Measurements from ENCODE around the gene SGTA. TPM values are rescaled to one million over a fixed set of nuclear protein-coding genes. Genes with fewer than 3 reads are reported as not detected.

Gene SGTA
- total and polyA plus RNA-seq, 2 of the 13 experiments (the other 11 are each of a cell fraction or from before 2014, with no cell fraction given) = 43.9 to 47.4 TPM

DNA sequence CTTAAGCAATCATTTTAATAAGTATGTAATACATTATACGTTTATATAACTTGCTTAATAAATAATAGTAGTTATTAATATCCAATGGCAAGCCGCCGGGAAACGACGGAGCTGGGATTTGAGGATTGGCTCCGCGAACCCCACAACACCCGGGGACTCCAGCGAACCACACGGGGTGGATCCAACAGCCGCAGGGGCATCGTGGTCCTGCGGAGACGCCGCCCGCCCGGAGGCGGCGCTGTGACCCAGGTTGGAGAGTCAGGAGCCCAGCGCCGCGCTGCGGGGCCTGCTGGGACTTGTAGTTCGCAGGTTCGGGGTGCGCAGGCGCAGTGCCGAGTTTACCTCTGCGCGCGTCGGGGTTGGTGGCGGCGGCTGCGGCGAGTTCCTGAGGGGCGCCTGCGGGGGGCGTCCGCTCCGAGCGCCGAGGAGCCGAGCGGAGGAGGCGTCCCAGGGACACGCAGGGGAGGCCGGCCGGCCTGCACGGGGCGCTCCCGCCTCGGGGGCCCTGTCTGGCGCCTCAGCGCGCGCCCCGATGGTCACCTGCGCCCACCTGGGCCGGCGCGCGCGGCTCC lies 36.6 kb upstream of the SGTA start, which contains the start of gene ZNF554 (continued):
- TF ChIP-seq, protein P1, sequence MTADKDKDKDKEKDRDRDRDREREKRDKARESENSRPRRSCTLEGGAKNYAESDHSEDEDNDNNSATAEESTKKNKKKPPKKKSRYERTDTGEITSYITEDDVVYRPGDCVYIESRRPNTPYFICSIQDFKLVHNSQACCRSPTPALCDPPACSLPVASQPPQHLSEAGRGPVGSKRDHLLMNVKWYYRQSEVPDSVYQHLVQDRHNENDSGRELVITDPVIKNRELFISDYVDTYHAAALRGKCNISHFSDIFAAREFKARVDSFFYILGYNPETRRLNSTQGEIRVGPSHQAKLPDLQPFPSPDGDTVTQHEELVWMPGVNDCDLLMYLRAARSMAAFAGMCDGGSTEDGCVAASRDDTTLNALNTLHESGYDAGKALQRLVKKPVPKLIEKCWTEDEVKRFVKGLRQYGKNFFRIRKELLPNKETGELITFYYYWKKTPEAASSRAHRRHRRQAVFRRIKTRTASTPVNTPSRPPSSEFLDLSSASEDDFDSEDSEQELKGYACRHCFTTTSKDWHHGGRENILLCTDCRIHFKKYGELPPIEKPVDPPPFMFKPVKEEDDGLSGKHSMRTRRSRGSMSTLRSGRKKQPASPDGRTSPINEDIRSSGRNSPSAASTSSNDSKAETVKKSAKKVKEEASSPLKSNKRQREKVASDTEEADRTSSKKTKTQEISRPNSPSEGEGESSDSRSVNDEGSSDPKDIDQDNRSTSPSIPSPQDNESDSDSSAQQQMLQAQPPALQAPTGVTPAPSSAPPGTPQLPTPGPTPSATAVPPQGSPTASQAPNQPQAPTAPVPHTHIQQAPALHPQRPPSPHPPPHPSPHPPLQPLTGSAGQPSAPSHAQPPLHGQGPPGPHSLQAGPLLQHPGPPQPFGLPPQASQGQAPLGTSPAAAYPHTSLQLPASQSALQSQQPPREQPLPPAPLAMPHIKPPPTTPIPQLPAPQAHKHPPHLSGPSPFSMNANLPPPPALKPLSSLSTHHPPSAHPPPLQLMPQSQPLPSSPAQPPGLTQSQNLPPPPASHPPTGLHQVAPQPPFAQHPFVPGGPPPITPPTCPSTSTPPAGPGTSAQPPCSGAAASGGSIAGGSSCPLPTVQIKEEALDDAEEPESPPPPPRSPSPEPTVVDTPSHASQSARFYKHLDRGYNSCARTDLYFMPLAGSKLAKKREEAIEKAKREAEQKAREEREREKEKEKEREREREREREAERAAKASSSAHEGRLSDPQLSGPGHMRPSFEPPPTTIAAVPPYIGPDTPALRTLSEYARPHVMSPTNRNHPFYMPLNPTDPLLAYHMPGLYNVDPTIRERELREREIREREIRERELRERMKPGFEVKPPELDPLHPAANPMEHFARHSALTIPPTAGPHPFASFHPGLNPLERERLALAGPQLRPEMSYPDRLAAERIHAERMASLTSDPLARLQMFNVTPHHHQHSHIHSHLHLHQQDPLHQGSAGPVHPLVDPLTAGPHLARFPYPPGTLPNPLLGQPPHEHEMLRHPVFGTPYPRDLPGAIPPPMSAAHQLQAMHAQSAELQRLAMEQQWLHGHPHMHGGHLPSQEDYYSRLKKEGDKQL (CRISPR knock-in tag; IDR thresholded peaks at IDR 0.05; ENCODE audit: low read depth) = no peak
- TF ChIP-seq, protein P2, sequence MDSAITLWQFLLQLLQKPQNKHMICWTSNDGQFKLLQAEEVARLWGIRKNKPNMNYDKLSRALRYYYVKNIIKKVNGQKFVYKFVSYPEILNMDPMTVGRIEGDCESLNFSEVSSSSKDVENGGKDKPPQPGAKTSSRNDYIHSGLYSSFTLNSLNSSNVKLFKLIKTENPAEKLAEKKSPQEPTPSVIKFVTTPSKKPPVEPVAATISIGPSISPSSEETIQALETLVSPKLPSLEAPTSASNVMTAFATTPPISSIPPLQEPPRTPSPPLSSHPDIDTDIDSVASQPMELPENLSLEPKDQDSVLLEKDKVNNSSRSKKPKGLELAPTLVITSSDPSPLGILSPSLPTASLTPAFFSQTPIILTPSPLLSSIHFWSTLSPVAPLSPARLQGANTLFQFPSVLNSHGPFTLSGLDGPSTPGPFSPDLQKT (CRISPR knock-in tag; IDR thresholded peaks at IDR 0.05; ENCODE audit: borderline replicate concordance) = no peak
- TF ChIP-seq ZNF263 (CRISPR knock-in tag; IDR thresholded peaks at IDR 0.05) (no peak), ZEB1 (IDR thresholded peaks at IDR 0.05; ENCODE audit: insufficient replicate concordance, low read depth) (peak; percentile 40), PHF20 (CRISPR knock-in tag; IDR thresholded peaks at IDR 0.05) (peak; percentile 59), NCOA1 (CRISPR knock-in tag; IDR thresholded peaks at IDR 0.05) (no peak; the same call in 1 of the 2 replicates), HDAC6 (IDR thresholded peaks at IDR 0.05; ENCODE audit: low read depth, low read length) (no peak), ZNF333 (CRISPR knock-in tag; IDR thresholded peaks at IDR 0.05; ENCODE audit: borderline replicate concordance) (peak; percentile 36; the same call in 1 of the 2 replicates), RFXANK (CRISPR knock-in tag; IDR thresholded peaks at IDR 0.05) (no peak), ELF3 (CRISPR knock-in tag; IDR thresholded peaks at IDR 0.05) (peak; percentile 68), PPARG (CRISPR knock-in tag; conservative IDR thresholded peaks at IDR 0.05) (peak; percentile 50; the same call in 1 of the 2 replicates), ZNF614 (CRISPR knock-in tag; IDR thresholded peaks at IDR 0.05; ENCODE audit: borderline replicate concordance) (peak; percentile 93), ZNF577 (CRISPR knock-in tag; IDR thresholded peaks at IDR 0.05; ENCODE audit: borderline replicate concordance, low read depth) (no peak), ZNF225 (CRISPR knock-in tag; IDR thresholded peaks at IDR 0.05) (no peak), GATA4 (IDR thresholded peaks at IDR 0.05; ENCODE audit: borderline replicate concordance, low read depth) (no peak), PLRG1 (conservative IDR thresholded peaks at IDR 0.05) (no peak), NFE2 (CRISPR knock-in tag; IDR thresholded peaks at IDR 0.05) (no peak)
- TF ChIP-seq, protein P3, sequence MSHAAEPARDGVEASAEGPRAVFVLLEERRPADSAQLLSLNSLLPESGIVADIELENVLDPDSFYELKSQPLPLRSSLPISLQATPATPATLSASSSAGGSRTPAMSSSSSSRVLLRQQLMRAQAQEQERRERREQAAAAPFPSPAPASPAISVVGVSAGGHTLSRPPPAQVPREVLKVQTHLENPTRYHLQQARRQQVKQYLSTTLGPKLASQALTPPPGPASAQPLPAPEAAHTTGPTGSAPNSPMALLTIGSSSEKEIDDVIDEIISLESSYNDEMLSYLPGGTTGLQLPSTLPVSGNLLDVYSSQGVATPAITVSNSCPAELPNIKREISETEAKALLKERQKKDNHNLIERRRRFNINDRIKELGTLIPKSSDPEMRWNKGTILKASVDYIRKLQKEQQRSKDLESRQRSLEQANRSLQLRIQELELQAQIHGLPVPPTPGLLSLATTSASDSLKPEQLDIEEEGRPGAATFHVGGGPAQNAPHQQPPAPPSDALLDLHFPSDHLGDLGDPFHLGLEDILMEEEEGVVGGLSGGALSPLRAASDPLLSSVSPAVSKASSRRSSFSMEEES (CRISPR knock-in tag; IDR thresholded peaks at IDR 0.05) = peak; percentile 66
- TF ChIP-seq, protein P4, sequence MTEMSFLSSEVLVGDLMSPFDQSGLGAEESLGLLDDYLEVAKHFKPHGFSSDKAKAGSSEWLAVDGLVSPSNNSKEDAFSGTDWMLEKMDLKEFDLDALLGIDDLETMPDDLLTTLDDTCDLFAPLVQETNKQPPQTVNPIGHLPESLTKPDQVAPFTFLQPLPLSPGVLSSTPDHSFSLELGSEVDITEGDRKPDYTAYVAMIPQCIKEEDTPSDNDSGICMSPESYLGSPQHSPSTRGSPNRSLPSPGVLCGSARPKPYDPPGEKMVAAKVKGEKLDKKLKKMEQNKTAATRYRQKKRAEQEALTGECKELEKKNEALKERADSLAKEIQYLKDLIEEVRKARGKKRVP (CRISPR knock-in tag; IDR thresholded peaks at IDR 0.05) = peak in 1 of 2 experiments; percentile 37; a peak in 1 of 4 replicates
- TF ChIP-seq, protein P5, sequence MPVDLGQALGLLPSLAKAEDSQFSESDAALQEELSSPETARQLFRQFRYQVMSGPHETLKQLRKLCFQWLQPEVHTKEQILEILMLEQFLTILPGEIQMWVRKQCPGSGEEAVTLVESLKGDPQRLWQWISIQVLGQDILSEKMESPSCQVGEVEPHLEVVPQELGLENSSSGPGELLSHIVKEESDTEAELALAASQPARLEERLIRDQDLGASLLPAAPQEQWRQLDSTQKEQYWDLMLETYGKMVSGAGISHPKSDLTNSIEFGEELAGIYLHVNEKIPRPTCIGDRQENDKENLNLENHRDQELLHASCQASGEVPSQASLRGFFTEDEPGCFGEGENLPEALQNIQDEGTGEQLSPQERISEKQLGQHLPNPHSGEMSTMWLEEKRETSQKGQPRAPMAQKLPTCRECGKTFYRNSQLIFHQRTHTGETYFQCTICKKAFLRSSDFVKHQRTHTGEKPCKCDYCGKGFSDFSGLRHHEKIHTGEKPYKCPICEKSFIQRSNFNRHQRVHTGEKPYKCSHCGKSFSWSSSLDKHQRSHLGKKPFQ (CRISPR knock-in tag; IDR thresholded peaks at IDR 0.05; ENCODE audit: insufficient replicate concordance) = no peak

Data from HepG2 (cell line).